Keratinocyte (primary cell): ENCODE measurements around the gene OGA.

Source experiments
- CTCF ChIP-seq, 3 experiments: IDR thresholded peaks in 1 of 3; conservative IDR thresholded peaks in 1 of 3; optimal IDR thresholded peaks in 1 of 3; 2 replicates in 2 of 3; 3 replicates in 1 of 3; pipeline versions ENCODE3 to v1.5.1; 2011; ENCODE audit warnings: low read length in 3 of 3, mild to moderate bottlenecking in 3 of 3, moderate library complexity in 2 of 3, control low read depth in 1 of 3, inconsistent platforms in 1 of 3; ENCODE audit not compliant: insufficient read depth in 2 of 3; ENCODE audit errors: extremely low read depth in 1 of 3
- EZH2 ChIP-seq: IDR thresholded peaks from one replicate; pipeline ENCODE4 v1.6.1; 2012; ENCODE audit warnings: inconsistent platforms, mild to moderate bottlenecking, low read length, moderate library complexity

DNA sequence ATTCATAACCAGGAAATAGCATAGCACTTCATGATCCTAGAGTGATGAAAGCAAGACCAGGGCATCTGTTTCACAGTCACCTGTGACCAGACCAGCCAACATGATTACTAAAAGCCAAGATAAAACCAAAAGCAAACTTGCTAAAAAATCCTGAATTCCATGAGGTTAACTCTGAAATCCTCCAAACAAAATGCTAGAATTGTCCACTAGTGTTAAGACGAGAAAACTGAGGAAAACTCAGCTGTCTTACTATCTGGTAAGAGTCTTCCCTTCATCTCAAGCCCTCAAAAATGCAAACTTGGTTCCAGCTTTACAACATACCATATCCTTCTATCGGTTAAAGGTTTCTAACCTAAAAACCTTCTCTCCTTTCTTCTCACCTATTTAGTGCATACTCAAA, 33.7 kb downstream of the OGA start:
- TF ChIP-seq CTCF (optimal IDR thresholded peaks at IDR 0.05 in 1 of 3, IDR thresholded peaks at IDR 0.05 in 1 of 3, conservative IDR thresholded peaks at IDR 0.05 in 1 of 3; ENCODE audit: extremely low read depth in 1 of 3, insufficient read depth in 2 of 3, low read length in 3 of 3) (no peak), EZH2 (no peak)
